SH-SY5Y (cell line): ENCODE measurements around the gene GALNT2.

Experiments used
- GATA2 ChIP-seq: IDR thresholded peaks from 2 replicates; pipeline ENCODE4 v1.6.1; 2011; ENCODE audit warnings: mild to moderate bottlenecking, low read depth, low read length
- GATA3 ChIP-seq: IDR thresholded peaks from 2 replicates; pipeline ENCODE4 v1.6.1; 2011; ENCODE audit warnings: low read depth, mild to moderate bottlenecking, low read length, moderate library complexity

DNA sequence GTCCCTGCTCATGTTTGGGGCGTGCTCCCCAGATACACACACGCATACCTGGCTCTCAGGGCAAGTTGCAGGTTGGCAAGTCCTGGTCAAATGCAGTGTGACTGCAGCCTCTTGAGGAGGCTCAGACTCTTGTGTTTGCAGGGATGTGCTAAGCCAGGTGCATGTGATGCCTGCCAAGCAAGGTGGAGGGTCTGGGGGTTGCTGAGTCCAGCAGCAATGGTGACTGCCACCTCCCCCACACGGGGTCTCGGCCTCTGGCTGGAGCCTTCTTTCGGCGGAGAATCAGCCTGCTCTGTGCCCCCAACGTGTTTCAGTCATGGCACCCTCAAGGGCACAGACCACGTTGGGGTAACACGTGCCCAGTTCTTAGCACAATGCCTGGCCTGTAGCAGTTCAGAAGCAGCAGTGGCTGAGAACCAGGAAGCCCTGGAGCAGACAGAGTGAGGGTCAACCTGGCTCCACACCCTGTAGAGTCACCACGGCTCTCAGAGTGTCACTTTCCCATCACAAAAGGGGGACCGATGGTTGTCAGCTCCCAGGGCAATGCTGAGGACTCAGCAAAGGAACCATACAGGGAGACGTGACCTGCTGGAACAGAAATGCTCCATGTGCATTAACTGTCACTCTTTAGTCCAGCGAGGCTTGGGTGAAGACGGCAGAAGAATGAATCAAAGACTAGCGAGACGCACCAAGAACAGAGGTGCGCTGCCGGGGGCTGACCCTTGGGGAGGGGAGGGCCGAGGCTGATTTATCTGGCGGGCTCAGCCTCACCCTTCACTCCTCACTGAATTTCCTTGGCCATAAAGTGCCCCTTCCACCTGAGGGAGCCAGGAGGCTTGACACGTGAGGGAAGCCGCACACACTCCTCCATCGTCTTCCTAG, 250.1 kb downstream of the GALNT2 start:
- no peak for TF ChIP-seq GATA2
- no peak for TF ChIP-seq GATA3
